Endothelial cell of umbilical vein (primary cell): ENCODE measurements around the gene MCU.
"Not testable (repeated sequence)": the region's sequence is repeated elsewhere in the genome, so short reads cannot be mapped to it uniquely, and the experiment has no call there.

Experiments used
- MAX ChIP-seq: IDR thresholded peaks from 2 replicates; pipeline ENCODE4 v1.6.1; 2011; ENCODE audit not compliant: insufficient read depth, insufficient read length
- POLR2A ChIP-seq: IDR thresholded peaks from 2 replicates; pipeline ENCODE4 v1.6.1; 2012; ENCODE audit warnings: low read depth, mild to moderate bottlenecking, control low read depth, low read length
- POLR2AphosphoS5 ChIP-seq: IDR thresholded peaks from 2 replicates; pipeline ENCODE4 v1.6.1; 2012; ENCODE audit warnings: low read depth, mild to moderate bottlenecking, control low read depth, low read length, moderate library complexity; ENCODE audit not compliant: insufficient read depth
- TF ChIP-seq, protein P1 (sequence below), 2 donors: IDR thresholded peaks; 1 replicate in 1 of 2; 2 replicates in 1 of 2; pipeline ENCODE4 v1.5.1; 2011; ENCODE audit warnings: low read length in 2 of 2, mild to moderate bottlenecking in 2 of 2, moderate library complexity in 2 of 2, control low read depth in 1 of 2, inconsistent platforms in 1 of 2, low read depth in 1 of 2; ENCODE audit not compliant: insufficient read depth in 1 of 2; ENCODE audit errors: extremely low read depth in 1 of 2

- TF ChIP-seq, protein P1, sequence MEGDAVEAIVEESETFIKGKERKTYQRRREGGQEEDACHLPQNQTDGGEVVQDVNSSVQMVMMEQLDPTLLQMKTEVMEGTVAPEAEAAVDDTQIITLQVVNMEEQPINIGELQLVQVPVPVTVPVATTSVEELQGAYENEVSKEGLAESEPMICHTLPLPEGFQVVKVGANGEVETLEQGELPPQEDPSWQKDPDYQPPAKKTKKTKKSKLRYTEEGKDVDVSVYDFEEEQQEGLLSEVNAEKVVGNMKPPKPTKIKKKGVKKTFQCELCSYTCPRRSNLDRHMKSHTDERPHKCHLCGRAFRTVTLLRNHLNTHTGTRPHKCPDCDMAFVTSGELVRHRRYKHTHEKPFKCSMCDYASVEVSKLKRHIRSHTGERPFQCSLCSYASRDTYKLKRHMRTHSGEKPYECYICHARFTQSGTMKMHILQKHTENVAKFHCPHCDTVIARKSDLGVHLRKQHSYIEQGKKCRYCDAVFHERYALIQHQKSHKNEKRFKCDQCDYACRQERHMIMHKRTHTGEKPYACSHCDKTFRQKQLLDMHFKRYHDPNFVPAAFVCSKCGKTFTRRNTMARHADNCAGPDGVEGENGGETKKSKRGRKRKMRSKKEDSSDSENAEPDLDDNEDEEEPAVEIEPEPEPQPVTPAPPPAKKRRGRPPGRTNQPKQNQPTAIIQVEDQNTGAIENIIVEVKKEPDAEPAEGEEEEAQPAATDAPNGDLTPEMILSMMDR (IDR thresholded peaks at IDR 0.05; ENCODE audit: extremely low read depth in 1 of 2, insufficient read depth in 1 of 2, low read depth in 1 of 2, low read length in 2 of 2): not testable (repeated sequence)
- not testable (repeated sequence) for TF ChIP-seq POLR2A, MAX, POLR2AphosphoS5
Observed at GRCh38 chr10:72737357-72737756, 45.4 kb downstream of the MCU start.
